Skin epidermis (tissue), 12 donors: Measurements from ENCODE around the gene CERS1.
"Not testable (repeated sequence)": the region's sequence is repeated elsewhere in the genome, so short reads cannot be mapped to it uniquely, and the experiment has no call there.

Experiments
- H3K27ac ChIP-seq, 21 experiments: fragments of 200-600 bp; sonication (generic) in 11 of 21; one replicate each; pipeline ENCODE4 v1.5.0; 2020; ENCODE audit warnings: mild to moderate bottlenecking in 3 of 21, inconsistent platforms in 2 of 21, moderate library complexity in 2 of 21
- H3K4me3 ChIP-seq, 7 experiments: fragments of 200-600 bp; sonication (generic) in 2 of 7; one replicate each; pipeline ENCODE4 v1.5.0; 2020; ENCODE audit warnings: inconsistent platforms in 2 of 7, mild to moderate bottlenecking in 2 of 7, moderate library complexity in 1 of 7

The CERS1 gene

DNA sequence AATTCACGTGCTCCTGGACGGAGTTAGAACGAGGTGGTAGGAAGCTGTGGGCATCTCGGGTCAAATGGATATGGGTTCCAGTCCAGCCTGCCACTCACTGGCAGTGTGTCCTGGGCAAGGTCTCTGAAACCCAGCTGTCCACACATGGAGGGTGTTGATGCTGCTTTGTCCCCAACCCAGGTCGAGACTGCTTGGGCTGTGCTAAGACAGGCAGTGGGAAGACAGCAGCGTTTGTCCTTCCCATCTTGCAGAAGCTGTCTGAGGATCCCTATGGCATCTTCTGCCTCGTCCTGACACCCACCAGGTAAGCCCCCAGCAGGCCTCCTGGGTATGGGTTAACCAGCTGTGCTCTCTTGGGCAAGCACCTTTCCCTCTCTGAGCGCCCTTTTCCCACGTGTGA lies 24.4 kb upstream of the CERS1 start:
- H3K27ac ChIP-seq: peak overlapping the region in 9 of 21 experiments; percentile 67 to 94 (median 81)
- H3K4me3 ChIP-seq: peak overlapping the region; percentile 75 to 100 (median 89)

- H3K27ac ChIP-seq: peak overlapping the region in 20 of 21 experiments; percentile 52 to 99 (median 80)
- peak overlapping the region; percentile 75 to 100 (median 89) for H3K4me3 ChIP-seq
Observed at GRCh38 chr19:18919900-18920214, 23.9 kb upstream of the CERS1 start.

- peak within 1 kb of the TSS; percentile 75 to 99 (median 94) for H3K27ac ChIP-seq
Observed at GRCh38 chr19:18919086-18919899, 23.3 kb upstream of the CERS1 start, which contains the start of the genes COPE and DDX49. TSS of gene COPE (minus strand) at chr19:18919387. CDS start at chr19:18919348, 39 bp downstream. TSS of gene DDX49 (plus strand) at chr19:18919715. CDS start at chr19:18919742, 27 bp downstream.

GRCh38 chr19:18917593-18917992 lies 21.6 kb upstream of the CERS1 start:
- H3K4me3 ChIP-seq: not testable (repeated sequence)

More at GRCh38 chr19:18919086-18919899, 23.3 kb upstream of the CERS1 start, which contains the start of the genes COPE and DDX49:
- H3K4me3 ChIP-seq: peak within 1 kb of the TSS; percentile 75 to 100 (median 89)

GRCh38 chr19:18915639-18916038 lies 19.7 kb upstream of the CERS1 start:
- H3K27ac ChIP-seq: no peak overlapping the region
- no peak overlapping the region for H3K4me3 ChIP-seq

More at GRCh38 chr19:18917593-18917992, 21.6 kb upstream of the CERS1 start:
- H3K27ac ChIP-seq: not testable (repeated sequence)

DNA sequence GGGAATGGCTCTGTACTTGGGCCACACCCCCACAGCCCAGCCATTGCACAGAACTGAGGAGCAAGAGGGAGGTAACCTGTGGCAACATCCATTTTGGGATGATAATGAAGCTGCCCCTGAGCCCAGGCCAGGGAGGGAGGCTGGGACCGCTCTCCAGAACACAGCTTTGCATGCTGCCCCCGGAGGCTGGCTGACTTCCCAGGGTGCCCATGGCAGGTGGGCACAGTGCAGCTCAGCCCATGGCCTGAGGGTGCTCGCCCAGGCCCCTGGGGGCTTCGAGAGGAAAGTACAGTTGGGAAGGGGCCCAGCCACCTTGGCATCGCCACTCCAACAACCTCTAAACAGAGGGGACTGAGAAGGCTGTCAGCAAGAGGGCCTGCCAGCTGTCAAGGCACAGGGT lies 17.5 kb upstream of the CERS1 start:
- H3K4me3 ChIP-seq: no peak overlapping the region
- H3K27ac ChIP-seq: no peak overlapping the region

DNA sequence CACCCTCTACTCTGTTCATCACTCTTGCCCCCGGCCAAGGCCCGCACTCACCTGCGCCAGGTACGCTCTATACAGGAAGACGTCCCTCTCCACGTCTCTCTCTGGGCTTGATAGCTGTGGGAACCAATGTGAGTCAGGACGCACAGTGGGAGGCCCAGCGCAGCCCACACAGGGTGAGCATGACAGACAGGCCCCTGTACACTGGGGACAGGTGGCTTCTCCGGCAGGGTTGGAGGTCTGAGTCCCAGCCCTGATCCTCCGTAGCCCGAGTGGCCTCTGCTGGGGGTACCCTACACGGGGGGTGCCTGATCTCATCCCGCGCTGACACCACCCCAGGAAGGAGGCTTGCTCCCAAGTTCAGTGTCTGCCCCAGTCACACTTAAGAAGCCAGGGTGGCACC lies 17.0 kb upstream of the CERS1 start:
- Histone ChIP-seq H3K27ac (no peak overlapping the region), H3K4me3 (no peak overlapping the region)

GRCh38 chr19:18910801-18911436 lies 15.0 kb upstream of the CERS1 start:
- Histone ChIP-seq H3K4me3 (no peak overlapping the region), H3K27ac (no peak overlapping the region)

DNA sequence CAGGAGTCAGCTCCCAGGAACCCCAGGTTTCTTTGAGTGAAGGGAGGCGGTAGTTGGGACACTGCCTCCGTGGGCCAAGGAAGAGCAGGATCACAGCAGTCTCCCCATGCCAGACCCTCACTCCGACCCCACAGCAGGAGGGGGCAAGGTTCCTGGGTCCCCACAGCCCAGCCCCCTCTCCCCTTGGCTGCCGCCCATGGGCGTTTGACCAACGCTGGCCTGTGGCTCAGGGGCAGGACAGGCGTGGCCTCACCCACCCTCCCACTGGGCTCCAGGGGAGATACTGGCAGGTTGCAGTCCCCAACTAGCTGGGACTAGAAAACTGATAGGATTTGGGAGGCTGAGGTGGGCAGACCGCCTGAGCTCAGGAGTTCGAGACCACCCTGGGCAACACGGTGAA lies 14.1 kb upstream of the CERS1 start:
- H3K27ac ChIP-seq: no peak overlapping the region
- H3K4me3 ChIP-seq: no peak overlapping the region

DNA sequence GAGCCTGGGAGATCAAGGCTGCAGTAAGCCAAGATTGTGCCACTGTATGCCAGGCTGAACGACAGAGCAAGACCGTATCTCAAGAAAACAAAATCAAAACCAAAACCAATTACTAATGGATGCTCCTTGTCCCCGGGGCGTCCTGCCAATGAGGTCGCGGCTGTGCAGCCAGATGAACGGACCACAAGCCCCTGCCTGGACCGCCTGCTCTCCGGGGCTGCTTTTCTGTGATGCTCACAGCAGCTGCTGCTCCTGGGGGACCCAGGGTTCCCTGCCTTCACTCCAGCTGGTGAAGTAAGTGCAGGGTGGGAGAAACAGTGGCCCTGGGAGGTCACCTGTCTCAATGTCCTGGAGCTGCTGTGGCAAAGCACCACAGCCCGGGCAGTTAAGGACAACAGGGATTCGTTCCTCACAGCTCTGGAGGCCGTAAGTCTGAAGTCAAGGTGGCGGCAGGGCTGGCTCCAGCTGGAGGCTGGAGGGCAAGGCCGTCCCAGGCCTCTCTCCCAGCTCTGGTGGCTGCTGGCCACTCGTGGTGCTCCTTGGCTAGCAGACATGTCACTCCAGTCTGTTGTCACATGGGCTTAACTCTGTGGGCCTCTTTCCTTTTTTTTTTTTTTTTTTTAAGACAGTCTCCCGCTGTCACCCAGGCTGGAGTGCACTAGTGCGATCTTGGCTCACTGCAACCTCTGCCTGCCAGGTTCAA lies 13.1 kb upstream of the CERS1 start:
- no peak overlapping the region for H3K4me3 ChIP-seq
- no peak overlapping the region for H3K27ac ChIP-seq

DNA sequence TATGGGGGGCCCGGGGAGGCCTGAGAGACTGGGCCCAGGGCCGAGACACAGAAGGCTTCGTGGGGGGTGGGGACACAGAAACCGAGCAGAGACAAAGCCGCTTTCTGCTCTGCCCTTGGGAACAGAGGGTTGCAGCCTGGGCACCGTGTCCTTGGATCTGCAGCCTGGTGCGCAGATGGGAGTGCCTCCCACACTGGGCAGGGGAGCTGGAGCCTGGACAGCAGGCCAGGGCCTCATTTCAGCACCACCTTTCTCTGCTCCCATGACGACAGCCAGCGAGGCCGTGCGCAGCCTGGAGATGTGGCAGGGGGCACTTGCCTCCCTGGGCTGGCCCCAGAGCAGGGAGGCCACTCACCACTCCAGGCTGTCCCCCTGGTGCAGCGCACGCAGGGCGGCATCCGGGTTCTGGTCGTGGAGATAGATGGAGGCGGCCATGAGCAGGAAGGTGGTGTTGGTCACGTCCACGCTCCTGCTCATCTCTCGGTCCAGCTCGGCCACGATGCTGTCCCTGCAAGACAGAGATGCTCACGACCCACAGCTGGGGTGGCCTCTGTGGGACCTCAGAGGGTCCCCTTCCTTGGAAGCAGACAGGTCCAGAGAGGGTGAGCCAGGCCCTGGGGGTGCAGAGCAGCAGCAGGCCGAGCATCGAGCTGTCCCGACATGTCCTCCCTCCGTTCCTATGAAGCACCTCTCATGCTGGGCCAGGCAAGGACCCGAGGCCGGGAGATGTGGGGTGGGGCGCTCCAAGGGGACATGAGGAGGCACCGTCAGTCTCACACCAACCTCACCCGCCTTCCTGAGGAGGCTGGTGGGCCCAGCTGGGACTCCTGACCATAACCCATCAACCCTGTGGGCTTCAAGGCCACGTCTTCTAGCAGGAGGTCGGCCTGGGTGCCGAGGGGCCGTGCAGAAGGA lies 10.9 kb upstream of the CERS1 start:
- H3K27ac ChIP-seq: no peak overlapping the region
- H3K4me3 ChIP-seq: no peak overlapping the region

- Histone ChIP-seq H3K4me3 (no peak overlapping the region), H3K27ac (no peak overlapping the region)
Observed at GRCh38 chr19:18905513-18906236, 9.7 kb upstream of the CERS1 start.

DNA sequence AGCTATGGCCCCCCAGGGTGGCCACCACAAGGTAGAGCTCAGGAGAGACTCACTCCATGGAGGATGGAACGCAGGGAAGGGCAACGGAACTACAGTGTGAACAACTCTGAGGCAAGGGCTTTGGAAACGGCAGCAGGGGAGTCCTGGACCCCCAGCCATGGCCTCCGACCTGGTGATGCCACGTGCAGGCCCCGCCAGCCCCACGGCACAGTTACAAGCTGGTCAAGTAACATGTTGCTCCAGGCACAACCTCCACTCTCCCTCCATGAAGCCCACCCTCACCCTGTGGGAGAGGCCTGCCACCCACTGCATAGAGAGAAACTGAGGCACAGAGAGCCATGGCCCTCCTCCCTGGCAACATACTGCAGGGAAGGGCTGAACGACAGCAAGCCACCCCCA lies 9.1 kb upstream of the CERS1 start:
- Histone ChIP-seq H3K4me3 (no peak overlapping the region), H3K27ac (no peak overlapping the region)

DNA sequence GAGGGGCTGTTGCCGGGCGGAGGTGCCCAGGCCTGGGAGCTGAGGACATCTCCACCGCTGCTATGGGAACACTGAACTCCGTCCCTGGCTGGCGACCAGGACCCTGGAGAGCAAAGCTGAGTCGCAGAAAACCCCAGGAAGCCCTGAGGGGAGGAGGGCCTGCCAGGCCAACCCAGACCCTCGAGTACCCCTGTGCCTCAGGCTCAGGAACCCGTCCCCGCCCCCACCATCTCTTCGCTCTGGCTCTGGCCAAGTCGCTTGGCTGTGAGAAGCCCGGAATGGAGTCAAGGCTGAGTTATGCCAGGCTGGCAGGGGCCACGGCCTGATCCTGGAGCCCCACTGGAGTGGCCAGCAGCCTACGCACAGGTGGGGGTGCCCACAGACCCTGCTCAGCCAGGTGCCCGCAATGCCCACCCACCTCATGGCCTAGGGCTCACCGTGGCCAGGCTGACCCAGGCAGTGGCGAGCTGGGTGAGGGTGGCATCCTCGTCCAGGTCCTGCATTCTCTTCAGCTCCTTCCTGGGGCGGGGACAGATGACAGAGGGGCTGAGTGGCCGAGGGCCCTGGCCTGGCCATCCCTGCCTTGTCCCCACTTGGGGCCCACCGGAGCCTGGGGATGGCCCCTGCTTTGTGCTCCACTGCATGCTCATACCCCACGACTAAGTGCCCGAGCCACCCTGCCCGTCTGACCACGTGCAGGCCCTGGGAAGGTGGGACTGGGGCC lies 8.5 kb upstream of the CERS1 start:
- no peak overlapping the region for H3K4me3 ChIP-seq
- H3K27ac ChIP-seq: no peak overlapping the region

DNA sequence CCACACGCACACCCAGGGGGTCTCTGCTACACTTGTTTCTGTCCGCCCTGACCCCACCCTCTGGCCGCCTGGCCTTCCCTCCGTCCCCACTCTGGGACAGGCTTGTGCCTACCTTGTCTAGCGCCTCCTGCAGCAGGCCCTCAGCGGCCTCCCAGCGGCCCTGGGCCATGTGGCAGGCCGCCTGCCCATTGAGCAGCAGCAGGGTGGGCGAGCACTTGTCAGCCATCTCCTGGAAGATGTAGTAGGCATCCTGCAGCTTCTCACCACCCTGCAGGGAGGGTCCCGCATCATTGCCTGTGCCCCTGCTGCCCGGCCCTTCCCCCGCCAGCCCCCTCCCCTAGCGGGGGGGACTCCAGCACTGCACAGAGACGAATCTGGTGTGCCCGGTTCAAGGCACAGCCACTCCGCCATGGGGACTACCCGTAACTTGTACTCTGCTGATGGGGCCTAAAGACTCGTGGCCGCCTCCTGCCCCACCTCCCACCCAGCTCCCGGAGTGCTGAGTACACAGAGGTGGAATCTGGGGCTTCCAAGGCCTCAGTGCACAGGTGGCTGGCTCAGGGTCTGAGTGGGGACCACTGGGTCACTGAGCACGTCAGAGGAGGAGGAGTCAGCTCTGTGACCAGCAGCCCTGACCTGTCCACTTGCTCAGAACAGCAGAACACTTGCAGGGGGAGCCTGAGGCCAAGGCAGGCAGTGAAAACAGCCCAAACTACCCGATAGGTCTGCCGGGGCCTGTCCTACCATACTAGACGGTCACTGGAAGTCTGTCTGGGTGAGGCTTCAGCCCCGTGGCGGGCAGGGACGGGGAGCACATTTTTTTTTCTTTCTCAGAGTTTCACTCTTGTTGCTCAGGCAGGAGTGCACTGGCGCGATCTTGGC lies 7.4 kb upstream of the CERS1 start:
- Histone ChIP-seq H3K27ac (no peak overlapping the region), H3K4me3 (no peak overlapping the region)

- not testable (repeated sequence) for H3K27ac ChIP-seq, H3K4me3 ChIP-seq
Observed at GRCh38 chr19:18902519-18902918, 6.6 kb upstream of the CERS1 start.

- H3K4me3 ChIP-seq: no peak overlapping the region
- H3K27ac ChIP-seq: no peak overlapping the region
Observed at GRCh38 chr19:18901491-18901890, 5.5 kb upstream of the CERS1 start.
